Thoracic aorta endothelial cell (primary cell): ENCODE data around the gene RING1. TPM values are rescaled to one million over a fixed set of nuclear protein-coding genes. Genes with fewer than 3 reads are reported as not detected.

Source experiments
- small RNA-seq: library from RNA; depleted of rRNA; stranded (forward); fragments of <200 nt; gene quantifications from one replicate; pipeline ENCODE3, GENCODE V24; 2012
- total RNA-seq: library from RNA; depleted of rRNA; stranded (reverse); fragments of >200 nt; gene quantifications from 2 replicates; pipeline ENCODE4 v1.2.3, GENCODE V29; 2012

RING1 gene
- total RNA-seq: 14.1 and 18.1 TPM in 2 replicates

DNA sequence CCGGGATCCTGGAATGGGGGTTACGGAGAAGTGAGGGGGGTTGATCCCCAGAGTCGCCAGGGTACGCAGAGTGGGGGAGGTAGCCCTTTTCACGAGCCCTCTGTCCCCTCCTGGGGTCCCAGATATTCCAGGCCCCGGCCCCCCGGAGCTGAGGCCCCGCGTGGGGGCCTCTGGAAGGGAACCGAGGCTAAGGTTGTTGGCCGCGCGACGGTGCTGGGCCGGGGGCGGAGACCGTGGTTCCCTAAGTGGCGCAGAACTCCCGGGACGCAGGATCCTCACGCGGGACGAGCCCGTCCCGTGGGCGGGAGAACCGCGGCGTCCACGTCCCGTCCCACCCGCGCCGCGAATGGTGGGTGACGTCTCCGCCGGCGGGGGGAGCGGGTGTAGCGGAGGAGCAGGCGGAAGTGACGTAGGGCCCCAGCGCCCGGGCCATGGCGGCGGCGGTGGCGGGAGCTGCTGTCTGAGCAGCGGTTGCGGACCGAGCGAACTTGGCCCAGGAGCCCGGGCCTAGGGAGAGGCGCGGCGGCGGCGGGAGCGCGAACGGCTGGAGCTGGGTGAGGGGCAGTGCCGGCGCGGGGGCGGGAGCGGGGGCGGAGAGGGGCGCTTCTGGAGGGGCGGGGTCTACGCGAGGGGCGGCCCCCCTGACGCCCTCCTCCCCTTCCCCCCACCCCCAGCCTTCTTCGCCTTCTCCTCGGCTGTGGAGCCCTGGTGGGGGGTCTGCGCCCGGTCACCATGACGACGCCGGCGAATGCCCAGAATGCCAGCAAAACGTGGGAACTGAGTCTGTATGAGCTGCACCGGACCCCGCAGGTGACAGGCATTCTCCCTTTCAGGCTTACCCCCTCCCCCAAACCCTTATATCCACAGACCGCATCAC is at the start of gene RING1:
RING1 (plus strand) TSS at position 410 of the 877 bp plus-strand sequence; CDS start at position 733, 323 bp downstream.

DNA sequence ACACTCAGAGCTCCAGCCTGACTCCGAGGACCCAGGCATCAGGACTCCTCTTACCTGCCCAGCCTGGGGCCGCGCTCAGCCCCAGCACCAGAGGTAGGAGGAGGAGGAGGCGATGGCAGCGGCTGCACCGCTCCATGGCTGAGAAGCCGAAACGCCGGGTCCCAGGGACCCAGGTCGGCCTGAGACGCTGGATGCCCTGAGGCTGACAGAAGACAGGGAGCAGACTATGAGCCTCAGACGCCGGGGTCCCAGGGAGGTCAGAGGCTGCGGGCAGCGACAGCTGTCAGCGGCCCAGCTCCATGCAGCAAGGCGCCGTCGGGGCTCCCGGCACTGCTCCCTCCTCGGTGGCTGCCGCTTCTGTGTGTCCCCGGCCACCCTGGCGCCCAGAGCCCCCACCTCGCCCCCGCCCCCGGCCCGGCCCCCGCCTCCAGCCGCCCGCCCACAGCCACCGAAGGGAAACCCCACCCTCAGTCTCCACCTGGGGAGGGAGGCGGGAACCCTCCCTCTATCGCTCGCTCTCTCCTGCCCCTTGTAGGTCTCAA is 16.1 kb upstream of the RING1 start, which contains the start of gene COL11A2:
COL11A2 (minus strand) TSS at position 363 of the 542 bp plus-strand sequence; CDS start at position 136, 227 bp downstream.

DNA sequence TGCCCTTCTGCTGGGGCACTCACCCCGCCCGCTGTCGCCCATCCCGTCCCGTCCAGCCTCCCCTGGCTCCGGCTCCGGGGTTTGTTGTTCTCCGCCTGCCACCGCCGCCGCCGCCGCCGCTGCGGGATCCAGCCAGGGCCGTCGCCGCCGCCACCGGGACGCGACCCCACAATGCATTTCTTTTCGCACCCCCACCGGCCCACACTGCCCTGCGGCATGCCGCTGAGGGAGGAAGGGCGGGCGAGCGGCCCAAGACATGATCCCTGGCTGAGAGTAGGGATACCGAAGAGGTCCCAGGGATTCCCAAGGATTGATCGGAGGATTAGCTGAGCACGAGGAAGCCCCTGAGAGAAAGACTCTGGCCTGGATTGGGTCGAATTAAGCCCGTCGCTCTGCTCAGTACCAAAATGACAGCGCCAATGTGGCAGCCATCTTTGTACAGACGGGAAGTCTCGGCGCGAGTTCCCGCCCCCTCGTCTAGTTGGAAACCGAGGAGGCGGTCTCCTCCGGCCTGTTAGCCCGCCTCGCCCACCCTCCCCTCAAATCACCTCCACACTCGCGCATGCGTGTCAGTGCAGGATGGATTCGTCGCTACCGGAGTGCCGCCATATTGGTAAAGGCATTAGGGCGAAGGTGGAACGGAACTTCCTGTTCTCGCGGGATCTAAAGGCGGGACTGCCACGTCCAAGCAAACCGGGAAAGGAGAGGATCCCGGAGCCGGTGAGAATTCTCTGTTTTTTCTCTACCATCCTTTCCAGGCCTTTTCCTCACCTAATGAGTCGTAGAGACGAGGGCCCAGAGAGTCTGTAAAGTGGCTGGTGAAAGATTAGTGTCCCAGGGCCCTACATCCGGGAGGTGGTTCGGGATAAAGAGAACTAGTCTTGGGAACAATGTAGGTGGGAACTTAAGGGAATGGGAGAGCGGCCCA is 7.8 kb upstream of the RING1 start, which contains the start of the genes RXRB and SLC39A7:
RXRB (minus strand) TSS at position 447 of the 928 bp plus-strand sequence; CDS start at position 258, 189 bp downstream.
SLC39A7 (plus strand) TSS at position 649 of the 928 bp plus-strand sequence. CDS start 379 bp downstream, outside the sequence.

DNA sequence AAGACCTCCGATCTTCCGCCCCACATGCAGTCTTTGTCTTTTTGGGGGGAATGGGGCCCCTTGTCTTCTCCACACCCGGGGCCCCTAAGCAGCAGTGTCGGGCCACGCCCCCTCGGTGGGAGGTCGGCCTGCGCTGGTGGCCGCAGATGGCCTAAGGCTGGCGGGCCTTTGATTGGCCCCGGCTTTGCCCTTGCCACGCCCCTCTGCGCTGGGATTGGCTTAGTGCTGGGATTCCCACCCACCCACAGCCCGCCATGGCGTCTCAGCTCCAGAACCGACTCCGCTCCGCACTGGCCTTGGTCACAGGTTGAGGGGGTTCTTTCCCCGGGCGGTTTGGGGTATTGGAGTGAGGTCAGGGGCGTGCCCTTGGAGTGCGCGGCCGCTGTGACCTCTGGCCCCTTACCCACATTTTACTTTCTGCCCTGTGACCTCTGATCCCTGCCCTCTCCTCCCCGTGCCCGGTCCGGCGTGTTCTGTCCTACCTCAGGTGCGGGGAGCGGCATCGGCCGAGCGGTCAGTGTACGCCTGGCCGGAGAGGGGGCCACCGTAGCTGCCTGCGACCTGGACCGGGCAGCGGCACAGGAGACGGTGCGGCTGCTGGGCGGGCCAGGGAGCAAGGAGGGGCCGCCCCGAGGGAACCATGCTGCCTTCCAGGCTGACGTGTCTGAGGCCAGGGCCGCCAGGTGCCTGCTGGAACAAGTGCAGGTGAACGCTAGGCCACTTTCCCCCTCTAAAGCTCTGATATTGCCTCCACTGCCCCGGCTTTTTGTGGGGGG is 3.7 kb upstream of the RING1 start, which contains the start of gene HSD17B8:
HSD17B8 (plus strand) TSS at position 241 of the 776 bp plus-strand sequence; CDS start at position 255, 14 bp downstream.

Small RNA genes within 50 kb of the gene (small RNA-seq; reads per million reads assigned to genes)
- gene MIR219A1: 0.28 reads per million
- gene RNY4P10: 0.63 reads per million

Other genes with a start within 250 kb of the RING1 start
- gene BRD2, start 239.9 kb upstream of the RING1 start, total RNA-seq: 143 and 157 TPM in 2 replicates
- under 0.01 TPM in 1 of 2 replicates, not detected in the other for gene HLA-DOA, start 198.9 kb upstream of the RING1 start, total RNA-seq
- 5.2 and 16.8 TPM in 2 replicates for gene HLA-DPA1, start 134.9 kb upstream of the RING1 start, total RNA-seq
- gene HLA-DPB1, start 132.5 kb upstream of the RING1 start, total RNA-seq: 14.5 and 20.8 TPM in 2 replicates
- gene COL11A2, start 16.0 kb upstream of the RING1 start, total RNA-seq: 0.13 and 0.29 TPM in 2 replicates
- gene RXRB, start 7.8 kb upstream of the RING1 start, total RNA-seq: 13.3 and 17.5 TPM in 2 replicates
- 59.4 and 73.3 TPM in 2 replicates for gene SLC39A7, start 7.6 kb upstream of the RING1 start, total RNA-seq
- 3.1 and 4.8 TPM in 2 replicates for gene HSD17B8, start 3.8 kb upstream of the RING1 start, total RNA-seq
- gene VPS52, start 63.4 kb downstream of the RING1 start, total RNA-seq: 35.5 and 39.2 TPM in 2 replicates
- 2,291 and 2,418 TPM in 2 replicates for gene RPS18, start 63.6 kb downstream of the RING1 start, total RNA-seq
- 1.2 and 2.4 TPM in 2 replicates for gene B3GALT4, start 68.6 kb downstream of the RING1 start, total RNA-seq
- gene WDR46, start 80.7 kb downstream of the RING1 start, total RNA-seq: 74.2 and 89.2 TPM in 2 replicates
- gene PFDN6, start 81.1 kb downstream of the RING1 start, total RNA-seq: 31.6 and 36.2 TPM in 2 replicates
- gene RGL2, start 90.4 kb downstream of the RING1 start, total RNA-seq: 40.0 and 42.2 TPM in 2 replicates
- 64.1 and 90.7 TPM in 2 replicates for gene TAPBP, start 105.6 kb downstream of the RING1 start, total RNA-seq
- 6.0 and 6.7 TPM in 2 replicates for gene ZBTB22, start 109.2 kb downstream of the RING1 start, total RNA-seq
- gene DAXX, start 114.5 kb downstream of the RING1 start, total RNA-seq: 51.2 and 51.4 TPM in 2 replicates
- 48.7 and 75.7 TPM in 2 replicates for gene KIFC1, start 183.3 kb downstream of the RING1 start, total RNA-seq
- gene PHF1, start 202.5 kb downstream of the RING1 start, total RNA-seq: 11.7 and 13.9 TPM in 2 replicates
- 67.6 and 73.9 TPM in 2 replicates for gene CUTA, start 209.6 kb downstream of the RING1 start, total RNA-seq
- 3.5 and 6.7 TPM in 2 replicates for gene SYNGAP1, start 211.6 kb downstream of the RING1 start, total RNA-seq
- gene ZBTB9, start 246.1 kb downstream of the RING1 start, total RNA-seq: 4.5 and 5.3 TPM in 2 replicates